RWPE2 (cell line): ENCODE measurements around the gene OR51E1.

ENCODE experiments used
- ATAC-seq: fragments of 200-7000 bp; cut with Tn5 transposase; 3 replicates; pipeline ENCODE4 v1.9.1; 2021; ENCODE audit warnings: low read depth
- DNase-seq: peaks from one replicate; pipeline ENCODE4 v3.0.0-alpha.2; 2020; ENCODE audit warnings: low spot score
- H3K27ac ChIP-seq: fragments of 450-650 bp; 2 replicates; pipeline ENCODE4 v1.5.1; 2017; ENCODE audit warnings: mild to moderate bottlenecking; ENCODE audit not compliant: poor library complexity, severe bottlenecking
- H3K27me3 ChIP-seq: fragments of 250-450 bp; sonication (Bioruptor Pico); 2 replicates; pipeline ENCODE4 v1.5.1; 2021; ENCODE audit warnings: mild to moderate bottlenecking, moderate library complexity; ENCODE audit not compliant: insufficient read depth, poor library complexity, severe bottlenecking
- H3K36me3 ChIP-seq: fragments of 250-450 bp; sonication (Bioruptor Pico); 2 replicates; pipeline ENCODE4 v1.5.1; 2020; ENCODE audit warnings: low read depth, mild to moderate bottlenecking, moderate library complexity
- H3K4me1 ChIP-seq: fragments of 250-450 bp; sonication (Bioruptor Pico); 2 replicates; pipeline ENCODE4 v1.5.1; 2021; ENCODE audit warnings: mild to moderate bottlenecking, moderate library complexity; ENCODE audit not compliant: insufficient read depth, poor library complexity, severe bottlenecking
- H3K4me3 ChIP-seq: fragments of 250-450 bp; sonication (Bioruptor Pico); 2 replicates; pipeline ENCODE4 v1.5.1; 2021; ENCODE audit warnings: mild to moderate bottlenecking, moderate library complexity; ENCODE audit not compliant: severe bottlenecking
- H3K9me3 ChIP-seq: fragments of 250-450 bp; sonication (Bioruptor Pico); 2 replicates; pipeline ENCODE4 v1.5.1; 2021; ENCODE audit warnings: mild to moderate bottlenecking, moderate library complexity; ENCODE audit not compliant: severe bottlenecking
- CTCF ChIP-seq: fragments of 450-650 bp; IDR thresholded peaks from one replicate; pipeline ENCODE4 v1.5.1; 2017; ENCODE audit warnings: mild to moderate bottlenecking, moderate library complexity; ENCODE audit not compliant: poor library complexity, severe bottlenecking

Gene OR51E1

GRCh38 chr11:4662876-4663275 is 19.1 kb downstream of the OR51E1 start:
- no peak for ATAC-seq

GRCh38 chr11:4664183-4664582 is 20.4 kb downstream of the OR51E1 start:
- no peak for DNase-seq
- Histone ChIP-seq H3K27me3 (no peaks in the 10 kb centered on the region), H3K4me1 (no peaks in the 10 kb centered on the region), H3K27ac (no peak overlapping the region), H3K4me3 (no peak overlapping the region), H3K36me3 (no peaks in the 10 kb centered on the region), H3K9me3 (no peaks in the 10 kb centered on the region)
- no peak for ATAC-seq
- TF ChIP-seq CTCF = no peak

More at GRCh38 chr11:4662876-4663275, 19.1 kb downstream of the OR51E1 start:
- TF ChIP-seq CTCF = no peak
- peaks cover under 1% of the 10 kb centered on the region for H3K27me3 ChIP-seq
- no peak overlapping the region for H3K27ac ChIP-seq
- no peak for DNase-seq
- H3K36me3 ChIP-seq = no peaks in the 10 kb centered on the region
- no peaks in the 10 kb centered on the region for H3K4me1 ChIP-seq
- H3K4me3 ChIP-seq = no peak overlapping the region
- H3K9me3 ChIP-seq = no peaks in the 10 kb centered on the region

GRCh38 chr11:4664786-4665185 is 21.0 kb downstream of the OR51E1 start:
- H3K27me3 ChIP-seq = no peaks in the 10 kb centered on the region
- H3K27ac ChIP-seq = no peak overlapping the region
- no peaks in the 10 kb centered on the region for H3K4me1 ChIP-seq
- H3K36me3 ChIP-seq = no peaks in the 10 kb centered on the region
- no peaks in the 10 kb centered on the region for H3K9me3 ChIP-seq
- DNase-seq (no peak), ATAC-seq (no peak)
- TF ChIP-seq CTCF = no peak
- no peak overlapping the region for H3K4me3 ChIP-seq

- H3K4me3 ChIP-seq = no peak overlapping the region
- no peak for TF ChIP-seq CTCF
- H3K27me3 ChIP-seq = no peaks in the 10 kb centered on the region
- H3K36me3 ChIP-seq = no peaks in the 10 kb centered on the region
- DNase-seq (no peak), ATAC-seq (no peak)
- no peaks in the 10 kb centered on the region for H3K9me3 ChIP-seq
- no peaks in the 10 kb centered on the region for H3K4me1 ChIP-seq
- no peak overlapping the region for H3K27ac ChIP-seq
Measured at GRCh38 chr11:4665424-4665823, 21.6 kb downstream of the OR51E1 start.

- no peak for ATAC-seq
- Histone ChIP-seq H3K4me1 (no peaks in the 10 kb centered on the region), H3K27ac (no peak overlapping the region), H3K27me3 (no peaks in the 10 kb centered on the region), H3K4me3 (no peak overlapping the region), H3K9me3 (no peaks in the 10 kb centered on the region), H3K36me3 (no peaks in the 10 kb centered on the region)
- TF ChIP-seq CTCF = no peak
- no peak for DNase-seq
Measured at GRCh38 chr11:4671741-4672140, 28.0 kb downstream of the OR51E1 start.
